ENCODE results near the gene STARD9.

- no peak for TF ChIP-seq EZH2 (IDR thresholded peaks at IDR 0.05; ENCODE audit: borderline replicate concordance, low read length)
- TF ChIP-seq, protein P1, sequence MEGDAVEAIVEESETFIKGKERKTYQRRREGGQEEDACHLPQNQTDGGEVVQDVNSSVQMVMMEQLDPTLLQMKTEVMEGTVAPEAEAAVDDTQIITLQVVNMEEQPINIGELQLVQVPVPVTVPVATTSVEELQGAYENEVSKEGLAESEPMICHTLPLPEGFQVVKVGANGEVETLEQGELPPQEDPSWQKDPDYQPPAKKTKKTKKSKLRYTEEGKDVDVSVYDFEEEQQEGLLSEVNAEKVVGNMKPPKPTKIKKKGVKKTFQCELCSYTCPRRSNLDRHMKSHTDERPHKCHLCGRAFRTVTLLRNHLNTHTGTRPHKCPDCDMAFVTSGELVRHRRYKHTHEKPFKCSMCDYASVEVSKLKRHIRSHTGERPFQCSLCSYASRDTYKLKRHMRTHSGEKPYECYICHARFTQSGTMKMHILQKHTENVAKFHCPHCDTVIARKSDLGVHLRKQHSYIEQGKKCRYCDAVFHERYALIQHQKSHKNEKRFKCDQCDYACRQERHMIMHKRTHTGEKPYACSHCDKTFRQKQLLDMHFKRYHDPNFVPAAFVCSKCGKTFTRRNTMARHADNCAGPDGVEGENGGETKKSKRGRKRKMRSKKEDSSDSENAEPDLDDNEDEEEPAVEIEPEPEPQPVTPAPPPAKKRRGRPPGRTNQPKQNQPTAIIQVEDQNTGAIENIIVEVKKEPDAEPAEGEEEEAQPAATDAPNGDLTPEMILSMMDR (conservative IDR thresholded peaks at IDR 0.05 in 1 of 2, IDR thresholded peaks at IDR 0.05 in 1 of 2; ENCODE audit: extremely low read depth in 1 of 2, insufficient read depth in 1 of 2, low read depth in 1 of 2, low read length in 2 of 2) = no peak
Measured at GRCh38 chr15:42621386-42621785, 46.0 kb downstream of the STARD9 start.

Data from mammary epithelial cell (primary cell).